ENCODE measurements around the gene PCDHGA7. TPM values are rescaled to one million over a fixed set of nuclear protein-coding genes. Genes with fewer than 3 reads are reported as not detected.
"Not testable (repeated sequence)": the region's sequence is repeated elsewhere in the genome, so short reads cannot be mapped to it uniquely, and the experiment has no call there.

PCDHGA7 gene
- total RNA-seq (2022) (0.56 and 0.86 TPM in 2 replicates), Bru-seq, nascent RNA (percentile 34 among the genes with signal in this experiment), BruChase-seq, experiment 1, labeled RNA remaining after a 6-hour chase (percentile 67 among the genes with signal in this experiment), BruChase-seq, experiment 2, labeled RNA remaining after a 2-hour chase (percentile 52 among the genes with signal in this experiment)
- long read RNA-seq, result 0 reads

- H3K4me1 Mint-ChIP-seq (ENCODE audit: insufficient read depth, unreplicated experiment), result no peaks in the 10 kb centered on the region
- no peaks in the 10 kb centered on the region for H3K27me3 Mint-ChIP-seq (ENCODE audit: insufficient read depth, unreplicated experiment)
- no peaks in the 10 kb centered on the region for H3K9me3 Mint-ChIP-seq (ENCODE audit: unreplicated experiment)
- CTCF ChIA-PET, result interaction anchor here (0.6 to 1.9 kb wide), 22 partner anchors 9 to 234 kb away, joined by 3 to 12 read pairs (median 4); partner anchors contain the start of genes PCDHB11, PCDHGA8, PCDHGC3 and TAF7
- no peak for DNase-seq (ENCODE audit: unreplicated experiment)
- BruUV-seq (replicated peaks), result TSS peak; percentile 39
- H3K4me3 Mint-ChIP-seq (ENCODE audit: unreplicated experiment), result peak within 1 kb of the TSS; percentile 64
- POLR2A ChIA-PET, result interaction anchor here (1.0 to 1.2 kb wide), 3 partner anchors 62 to 178 kb away, joined by 3 to 4 read pairs (median 4); partner anchors contain the start of gene TAF7
- intact Hi-C loops (cut with micrococcal nuclease), result no loop called here
- peaks cover 4% of the 10 kb centered on the region for H3K36me3 Mint-ChIP-seq (ENCODE audit: insufficient read depth, unreplicated experiment)
- H3K27ac Mint-ChIP-seq (ENCODE audit: low read depth, unreplicated experiment), result no peak within 1 kb of the TSS
- peak; percentile 18 for TF ChIP-seq CTCF (IDR thresholded peaks at IDR 0.05; ENCODE audit: unreplicated experiment)
These were observed at the start of gene PCDHGA7 for GRCh38 chr5:141382469-141383294. Gene PCDHGA7 (plus strand): TSS chr5:141382742. CDS start chr5:141382900, 158 bp downstream.

- Mint-ChIP-seq H3K36me3 (ENCODE audit: insufficient read depth, unreplicated experiment) (peaks cover 4% of the 10 kb centered on the region), H3K9me3 (ENCODE audit: unreplicated experiment) (peaks cover 57% of the 10 kb centered on the region), H3K4me1 (ENCODE audit: insufficient read depth, unreplicated experiment) (no peaks in the 10 kb centered on the region), H3K4me3 (ENCODE audit: unreplicated experiment) (peak within 1 kb of the TSS; percentile 30), H3K27me3 (ENCODE audit: insufficient read depth, unreplicated experiment) (no peaks in the 10 kb centered on the region), H3K27ac (ENCODE audit: low read depth, unreplicated experiment) (no peak within 1 kb of the TSS)
- BruUV-seq (replicated peaks), result no TSS peak
- intact Hi-C loops (cut with micrococcal nuclease), result no loop called here
- CTCF ChIA-PET, result interaction anchor here (0.6 to 1.4 kb wide), 8 partner anchors 8 to 377 kb away, joined by 3 to 8 read pairs (median 4); partner anchors contain the start of genes PCDHB10 and TAF7
- POLR2A ChIA-PET, result interaction anchor here (0.9 kb wide), 1 partner anchor 18 kb away, joined by 3 read pairs; the partner anchor contains the start of gene TAF7
- peak; percentile 34 for DNase-seq (ENCODE audit: unreplicated experiment)
- TF ChIP-seq CTCF (IDR thresholded peaks at IDR 0.05; ENCODE audit: unreplicated experiment), result peak; percentile 30
These were observed 43.8 kb upstream of the PCDHGA7 start, which contains the start of gene PCDHGA2 for GRCh38 chr5:141338538-141339306. Gene PCDHGA2 (plus strand): TSS chr5:141338760.

- H3K4me3 Mint-ChIP-seq (ENCODE audit: unreplicated experiment); H3K36me3 Mint-ChIP-seq (ENCODE audit: insufficient read depth, unreplicated experiment); DNase-seq (ENCODE audit: unreplicated experiment); BruUV-seq (replicated peaks); H3K27me3 Mint-ChIP-seq (ENCODE audit: insufficient read depth, unreplicated experiment); intact Hi-C loops (cut with micrococcal nuclease); H3K4me1 Mint-ChIP-seq (ENCODE audit: insufficient read depth, unreplicated experiment); CTCF ChIA-PET; H3K27ac Mint-ChIP-seq (ENCODE audit: low read depth, unreplicated experiment): not testable (repeated sequence)
- POLR2A ChIA-PET, result interaction anchor here (0.9 kb wide), 1 partner anchor 182 kb away, joined by 3 read pairs; no protein-coding TSS in a partner anchor
- peaks cover 59% of the 10 kb centered on the region for H3K9me3 Mint-ChIP-seq (ENCODE audit: unreplicated experiment)
These were observed 41.7 kb upstream of the PCDHGA7 start for GRCh38 chr5:141340781-141341354.

GRCh38 chr5:141342773-141343172 lies 39.8 kb upstream of the PCDHGA7 start:
- H3K4me3 Mint-ChIP-seq (ENCODE audit: unreplicated experiment), result no peak overlapping the region
- H3K9me3 Mint-ChIP-seq (ENCODE audit: unreplicated experiment), result peaks cover 53% of the 10 kb centered on the region
- H3K36me3 Mint-ChIP-seq (ENCODE audit: insufficient read depth, unreplicated experiment), result no peaks in the 10 kb centered on the region
- TF ChIP-seq CTCF (IDR thresholded peaks at IDR 0.05; ENCODE audit: unreplicated experiment), result no peak
- no peak for DNase-seq (ENCODE audit: unreplicated experiment)
- intact Hi-C loops (cut with micrococcal nuclease), result no loop called here
- H3K27me3 Mint-ChIP-seq (ENCODE audit: insufficient read depth, unreplicated experiment), result no peaks in the 10 kb centered on the region
- H3K27ac Mint-ChIP-seq (ENCODE audit: low read depth, unreplicated experiment), result no peak overlapping the region
- ChIA-PET CTCF (interaction anchor here (1.0 to 2.2 kb wide), 4 partner anchors 13 to 23 kb away, joined by 4 to 8 read pairs (median 4); partner anchors contain the start of genes PCDHGA4, PCDHGA5 and TAF7), POLR2A (interaction anchor here (0.6 to 0.8 kb wide), 2 partner anchors 9 to 22 kb away, joined by 3 to 5 read pairs; no protein-coding TSS in a partner anchor)
- no peaks in the 10 kb centered on the region for H3K4me1 Mint-ChIP-seq (ENCODE audit: insufficient read depth, unreplicated experiment)
- BruUV-seq (replicated peaks), result no TSS peak

Data from MCF 10A (cell line).